Endothelial cell of hepatic sinusoid (primary cell): ENCODE data around the gene DYNLT2.

Source experiments
- in situ Hi-C: cut with HindIII; loops from 2 replicates; pipeline ENCODE4 v1.10.0; 2017; ENCODE audit warnings: low sequenced_read_pairs

Gene DYNLT2, protein sequence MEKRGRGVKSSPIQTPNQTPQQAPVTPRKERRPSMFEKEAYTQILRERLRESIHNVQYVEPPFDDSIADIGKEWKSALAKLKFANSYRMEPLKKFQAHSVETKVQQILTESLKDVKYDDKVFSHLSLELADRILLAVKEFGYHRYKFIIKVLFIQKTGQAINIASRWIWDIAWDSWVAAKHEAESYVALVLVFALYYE

GRCh38 chr6:169751242-169752073 is at the start of gene DYNLT2, which contains the start of gene ERMARD:
Gene DYNLT2, minus strand, starts transcription at chr6:169751572. Its CDS starts 114 bp downstream, at chr6:169751458.
Gene ERMARD, plus strand, starts transcription at chr6:169751622. Its CDS starts 36 bp downstream, at chr6:169751658.
- in situ Hi-C loops: no loop called here

- in situ Hi-C loops: no loop called here
Observed at GRCh38 chr6:169800668-169801395, 49.5 kb upstream of the DYNLT2 start.

DNA sequence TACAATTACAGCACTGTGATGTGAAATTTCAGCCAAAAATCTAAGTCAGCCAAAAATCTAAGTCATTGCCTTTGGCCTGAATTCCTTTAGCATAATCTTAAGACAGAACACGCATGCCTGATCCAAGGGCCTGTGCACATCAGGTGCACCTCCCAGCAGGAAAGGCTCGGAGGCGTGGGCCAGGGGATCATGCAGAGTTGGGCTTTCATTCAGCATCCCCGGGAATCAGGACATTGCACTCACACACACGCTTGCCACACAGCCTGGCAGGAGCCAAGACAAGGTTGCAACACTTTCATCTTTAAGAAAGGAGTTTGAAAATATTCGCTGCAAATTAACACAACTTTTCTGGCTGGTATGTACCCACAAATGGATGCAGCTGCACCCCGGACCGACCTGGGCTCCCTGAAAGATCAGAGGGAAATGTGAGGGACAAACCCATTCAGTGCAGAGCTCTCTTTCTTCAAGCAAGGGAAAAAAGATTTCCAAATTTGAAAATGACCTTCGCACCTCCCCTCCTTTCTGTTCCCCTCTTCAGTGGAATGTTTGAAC is 48.8 kb upstream of the DYNLT2 start:
- in situ Hi-C loops: no loop called here

DNA sequence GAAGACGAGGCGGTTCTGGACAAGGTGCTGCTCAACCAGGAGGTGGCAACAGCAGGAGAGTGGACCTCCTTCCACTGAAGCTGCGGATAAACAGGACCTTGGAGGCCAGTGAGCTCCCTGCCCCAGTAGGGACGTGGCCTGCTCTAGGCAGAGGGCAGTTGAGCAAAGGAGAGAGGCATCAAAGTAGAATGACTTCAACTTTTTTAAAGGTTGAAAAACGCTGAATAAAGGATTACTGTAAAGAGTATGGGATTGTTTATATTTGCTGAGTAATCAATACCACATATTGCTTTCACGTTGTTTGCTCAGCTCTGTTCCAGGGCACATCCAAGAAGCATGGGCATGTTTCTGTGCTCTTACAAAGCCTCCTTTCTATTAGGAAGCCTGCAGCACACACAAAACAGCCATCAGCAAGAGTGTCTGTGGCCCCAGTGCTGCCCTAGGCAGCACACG is 48.1 kb upstream of the DYNLT2 start:
- in situ Hi-C loops: no loop called here

DNA sequence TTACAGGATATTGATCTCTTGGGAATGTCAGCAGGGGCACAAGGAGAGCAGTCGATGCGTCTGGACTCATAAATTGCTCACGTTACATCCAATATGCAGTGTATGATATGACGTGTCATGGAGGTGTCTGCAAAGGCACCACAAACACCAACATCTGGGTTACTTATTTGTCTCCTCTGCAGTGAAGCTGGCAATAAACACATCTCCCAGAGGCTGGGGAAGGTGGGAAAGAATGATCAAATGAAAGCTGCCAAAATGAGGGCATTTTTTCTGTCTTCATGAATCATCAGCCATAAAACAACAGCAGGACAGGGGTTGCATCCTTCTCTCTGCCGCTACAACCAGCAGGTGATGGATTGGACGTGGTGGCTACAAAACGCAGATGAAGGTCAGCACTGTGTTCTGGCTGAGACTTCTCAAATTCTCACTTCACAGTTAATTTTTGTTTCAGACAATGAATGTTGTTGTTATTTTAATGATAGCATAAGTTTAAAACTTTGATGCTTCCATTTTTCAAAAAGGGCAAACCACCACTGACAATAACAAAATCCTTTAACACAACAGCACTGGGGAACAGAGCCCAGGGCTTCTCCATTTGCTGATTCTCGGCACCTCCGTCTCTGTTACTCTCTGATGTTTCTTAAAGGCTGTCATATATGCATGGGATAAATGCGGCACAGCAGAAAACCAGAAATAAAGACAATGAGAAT is 47.5 kb upstream of the DYNLT2 start:
- in situ Hi-C loops: no loop called here

DNA sequence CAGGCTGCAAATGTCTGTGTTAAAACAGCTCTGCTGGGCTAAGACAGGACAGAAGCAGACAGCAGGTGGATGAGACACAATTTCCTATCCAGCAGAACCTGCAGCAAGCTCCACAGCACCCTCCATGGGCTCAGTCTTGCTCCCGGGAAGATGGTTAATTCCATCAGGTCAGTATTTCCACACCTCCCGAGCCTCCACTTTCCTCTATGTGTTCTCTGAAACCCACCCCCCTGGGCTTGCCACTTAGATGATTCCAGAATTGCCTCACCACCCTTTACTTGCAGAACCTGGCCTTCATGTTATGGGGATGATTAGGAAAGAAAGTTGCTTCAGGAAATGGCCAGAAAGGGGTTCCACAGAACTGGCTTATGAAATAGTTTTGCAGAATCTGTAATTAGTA is 43.8 kb upstream of the DYNLT2 start:
- in situ Hi-C loops: no loop called here

DNA sequence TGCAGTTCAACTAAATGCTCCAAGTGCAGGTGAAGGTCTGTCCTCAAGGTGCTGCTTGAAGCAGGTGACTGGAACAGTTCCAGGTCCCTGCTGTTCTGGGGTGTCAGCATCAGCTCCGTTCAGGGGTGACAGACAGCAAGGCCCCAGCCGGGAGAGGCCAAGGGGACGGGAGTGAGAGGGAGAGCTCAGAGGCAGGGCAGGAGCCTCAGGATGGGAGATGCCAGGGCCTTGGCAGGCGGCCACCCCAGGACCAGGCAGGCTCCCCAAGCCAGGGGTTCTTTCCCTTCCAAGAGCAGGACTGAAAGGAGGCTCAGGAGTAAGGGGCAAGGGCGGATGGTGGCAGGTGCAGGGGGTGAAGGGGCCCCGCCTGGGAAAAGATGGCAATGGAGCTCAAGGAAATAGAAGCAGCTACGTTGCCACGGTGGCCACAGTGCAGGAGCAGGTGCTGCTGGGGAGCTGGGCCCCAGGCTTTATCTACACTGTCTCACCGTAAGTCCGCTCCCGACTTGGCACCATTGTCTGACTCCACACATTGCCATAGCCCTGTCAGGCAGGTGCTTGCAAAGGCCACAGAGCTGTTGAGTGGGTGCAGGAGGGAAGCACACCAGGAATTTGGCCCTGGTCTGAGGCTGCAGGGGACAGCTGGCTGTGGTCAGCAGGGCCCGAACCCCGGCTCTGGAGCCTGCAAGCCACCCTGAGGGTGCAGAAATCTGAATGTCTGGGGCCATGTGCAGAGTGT is 43.1 kb upstream of the DYNLT2 start:
- in situ Hi-C loops: no loop called here

GRCh38 chr6:169793408-169793807 is 42.0 kb upstream of the DYNLT2 start:
- in situ Hi-C loops: no loop called here

- in situ Hi-C loops: no loop called here
Observed at GRCh38 chr6:169792306-169793015, 41.1 kb upstream of the DYNLT2 start.

- in situ Hi-C loops: no loop called here
Observed at GRCh38 chr6:169791721-169792131, 40.4 kb upstream of the DYNLT2 start.

- in situ Hi-C loops: no loop called here
Observed at GRCh38 chr6:169789944-169790927, 38.9 kb upstream of the DYNLT2 start.

DNA sequence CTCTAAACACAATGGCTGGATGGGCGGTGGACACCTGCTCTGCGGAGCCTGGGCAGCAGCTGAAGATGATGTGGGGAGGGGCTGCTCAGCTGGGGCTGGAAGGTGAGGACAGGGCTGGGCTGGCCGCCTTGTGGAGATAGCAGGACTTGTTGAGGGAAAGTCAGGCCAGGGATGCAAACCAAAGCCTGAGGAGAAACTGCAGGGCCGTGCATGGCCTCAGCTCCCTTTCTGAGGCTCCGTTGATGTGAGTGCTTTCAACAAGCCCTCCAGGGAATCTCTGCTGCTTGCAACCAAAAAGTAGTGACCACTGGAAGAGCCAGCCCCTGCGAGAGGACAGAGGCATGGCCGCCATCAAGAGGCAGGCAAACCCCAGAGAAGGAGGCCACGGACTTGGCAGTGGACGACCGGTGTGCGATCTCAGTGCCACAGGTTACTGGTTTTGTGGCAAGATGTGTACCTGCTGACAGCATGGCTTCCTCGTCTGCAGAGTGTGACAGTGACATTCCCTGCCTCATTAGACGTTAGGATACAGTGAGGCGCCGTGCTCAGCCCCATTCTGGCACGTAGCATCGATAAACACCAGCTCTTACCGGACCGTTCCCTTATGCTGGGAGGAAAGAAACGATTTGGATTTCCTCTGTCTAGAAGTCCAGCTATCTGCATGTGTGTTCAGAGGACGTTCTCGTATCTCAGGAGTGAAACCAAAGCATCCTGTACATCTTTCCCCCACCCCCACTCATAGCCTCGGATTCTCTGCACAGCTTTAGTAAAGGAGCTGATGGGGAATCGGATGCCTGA is 38.0 kb upstream of the DYNLT2 start:
- in situ Hi-C loops: no loop called here

- in situ Hi-C loops: no loop called here
Observed at GRCh38 chr6:169788809-169789145, 37.4 kb upstream of the DYNLT2 start.

GRCh38 chr6:169787797-169788196 is 36.4 kb upstream of the DYNLT2 start:
- in situ Hi-C loops: no loop called here

DNA sequence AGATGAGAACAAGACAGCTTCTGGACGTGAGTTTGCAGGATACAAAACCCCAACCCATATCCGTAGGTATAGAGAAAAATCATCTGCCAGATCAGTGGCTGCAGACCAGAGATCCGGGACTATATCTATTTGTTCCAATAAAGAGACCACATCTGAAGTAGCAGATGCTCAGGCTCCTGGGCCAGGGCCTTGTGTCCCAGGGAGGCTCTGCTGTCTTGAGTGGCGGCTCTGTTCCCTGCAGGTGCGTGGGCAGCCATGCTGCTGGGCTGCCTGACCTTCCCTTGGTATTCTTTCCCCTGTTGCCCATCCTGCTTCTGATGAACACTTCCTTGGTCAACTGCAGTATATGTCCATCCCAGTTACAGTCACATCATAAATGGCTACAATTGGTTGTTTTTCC is 35.0 kb upstream of the DYNLT2 start:
- in situ Hi-C loops: no loop called here

GRCh38 chr6:169785566-169785965 is 34.2 kb upstream of the DYNLT2 start:
- in situ Hi-C loops: no loop called here

- in situ Hi-C loops: no loop called here
Observed at GRCh38 chr6:169784821-169785340, 33.5 kb upstream of the DYNLT2 start.
